ENCODE measurements around the gene LTA. TPM values are rescaled to one million over a fixed set of nuclear protein-coding genes. Genes with fewer than 3 reads are reported as not detected.

The LTA gene
- polyA plus RNA-seq, 1 donor, result 0.18 TPM

DNA sequence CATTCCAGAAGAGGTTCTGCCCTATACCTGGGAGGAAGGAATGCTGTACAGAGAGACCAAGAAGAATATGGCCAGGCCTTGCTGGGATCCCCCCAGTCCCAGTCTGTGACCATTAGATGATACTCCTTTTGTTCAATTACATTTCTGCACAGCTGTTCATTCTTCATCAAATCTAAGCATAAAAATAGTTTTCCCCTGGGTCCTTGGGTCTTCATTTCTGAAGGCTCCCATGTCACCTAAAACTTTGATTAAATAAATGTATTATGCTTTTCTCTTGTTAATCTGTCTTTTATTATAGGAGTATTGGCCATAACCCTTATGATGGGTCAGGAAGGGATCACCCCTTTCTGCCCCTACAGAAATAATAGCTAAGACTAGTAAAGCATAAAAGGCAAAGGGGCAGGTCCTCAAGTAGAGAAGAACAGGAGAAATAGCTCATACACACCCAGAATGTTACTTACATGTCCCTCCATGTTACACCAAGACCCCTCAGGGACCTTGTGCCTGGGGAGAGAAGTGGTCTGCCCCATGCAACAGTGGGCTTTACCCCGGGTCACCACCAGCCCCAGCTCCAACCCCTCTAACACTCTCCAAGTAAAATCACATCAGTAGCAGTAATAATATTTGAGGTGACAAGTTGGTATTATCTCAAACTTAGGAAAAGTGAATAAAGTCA, 2.1 kb upstream of the LTA start:
- DNase-seq (ENCODE audit: low read depth), result no peak

DNA sequence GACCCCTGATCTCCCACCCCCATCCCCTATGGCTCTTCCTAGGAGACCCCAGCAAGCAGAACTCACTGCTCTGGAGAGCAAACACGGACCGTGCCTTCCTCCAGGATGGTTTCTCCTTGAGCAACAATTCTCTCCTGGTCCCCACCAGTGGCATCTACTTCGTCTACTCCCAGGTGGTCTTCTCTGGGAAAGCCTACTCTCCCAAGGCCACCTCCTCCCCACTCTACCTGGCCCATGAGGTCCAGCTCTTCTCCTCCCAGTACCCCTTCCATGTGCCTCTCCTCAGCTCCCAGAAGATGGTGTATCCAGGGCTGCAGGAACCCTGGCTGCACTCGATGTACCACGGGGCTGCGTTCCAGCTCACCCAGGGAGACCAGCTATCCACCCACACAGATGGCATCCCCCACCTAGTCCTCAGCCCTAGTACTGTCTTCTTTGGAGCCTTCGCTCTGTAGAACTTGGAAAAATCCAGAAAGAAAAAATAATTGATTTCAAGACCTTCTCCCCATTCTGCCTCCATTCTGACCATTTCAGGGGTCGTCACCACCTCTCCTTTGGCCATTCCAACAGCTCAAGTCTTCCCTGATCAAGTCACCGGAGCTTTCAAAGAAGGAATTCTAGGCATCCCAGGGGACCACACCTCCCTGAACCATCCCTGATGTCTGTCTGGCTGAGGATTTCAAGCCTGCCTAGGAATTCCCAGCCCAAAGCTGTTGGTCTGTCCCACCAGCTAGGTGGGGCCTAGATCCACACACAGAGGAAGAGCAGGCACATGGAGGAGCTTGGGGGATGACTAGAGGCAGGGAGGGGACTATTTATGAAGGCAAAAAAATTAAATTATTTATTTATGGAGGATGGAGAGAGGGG, 1.4 kb downstream of the LTA start:
- no peak for DNase-seq (ENCODE audit: low read depth)

DNA sequence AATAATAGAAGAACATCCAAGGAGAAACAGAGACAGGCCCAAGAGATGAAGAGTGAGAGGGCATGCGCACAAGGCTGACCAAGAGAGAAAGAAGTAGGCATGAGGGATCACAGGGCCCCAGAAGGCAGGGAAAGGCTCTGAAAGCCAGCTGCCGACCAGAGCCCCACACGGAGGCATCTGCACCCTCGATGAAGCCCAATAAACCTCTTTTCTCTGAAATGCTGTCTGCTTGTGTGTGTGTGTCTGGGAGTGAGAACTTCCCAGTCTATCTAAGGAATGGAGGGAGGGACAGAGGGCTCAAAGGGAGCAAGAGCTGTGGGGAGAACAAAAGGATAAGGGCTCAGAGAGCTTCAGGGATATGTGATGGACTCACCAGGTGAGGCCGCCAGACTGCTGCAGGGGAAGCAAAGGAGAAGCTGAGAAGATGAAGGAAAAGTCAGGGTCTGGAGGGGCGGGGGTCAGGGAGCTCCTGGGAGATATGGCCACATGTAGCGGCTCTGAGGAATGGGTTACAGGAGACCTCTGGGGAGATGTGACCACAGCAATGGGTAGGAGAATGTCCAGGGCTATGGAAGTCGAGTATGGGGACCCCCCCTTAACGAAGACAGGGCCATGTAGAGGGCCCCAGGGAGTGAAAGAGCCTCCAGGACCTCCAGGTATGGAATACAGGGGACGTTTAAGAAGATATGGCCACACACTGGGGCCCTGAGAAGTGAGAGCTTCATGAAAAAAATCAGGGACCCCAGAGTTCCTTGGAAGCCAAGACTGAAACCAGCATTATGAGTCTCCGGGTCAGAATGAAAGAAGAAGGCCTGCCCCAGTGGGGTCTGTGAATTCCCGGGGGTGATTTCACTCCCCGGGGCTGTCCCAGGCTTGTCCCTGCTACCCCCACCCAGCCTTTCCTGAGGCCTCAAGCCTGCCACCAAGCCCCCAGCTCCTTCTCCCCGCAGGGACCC, 2.3 kb downstream of the LTA start:
- no peak for DNase-seq (ENCODE audit: low read depth)

DNA sequence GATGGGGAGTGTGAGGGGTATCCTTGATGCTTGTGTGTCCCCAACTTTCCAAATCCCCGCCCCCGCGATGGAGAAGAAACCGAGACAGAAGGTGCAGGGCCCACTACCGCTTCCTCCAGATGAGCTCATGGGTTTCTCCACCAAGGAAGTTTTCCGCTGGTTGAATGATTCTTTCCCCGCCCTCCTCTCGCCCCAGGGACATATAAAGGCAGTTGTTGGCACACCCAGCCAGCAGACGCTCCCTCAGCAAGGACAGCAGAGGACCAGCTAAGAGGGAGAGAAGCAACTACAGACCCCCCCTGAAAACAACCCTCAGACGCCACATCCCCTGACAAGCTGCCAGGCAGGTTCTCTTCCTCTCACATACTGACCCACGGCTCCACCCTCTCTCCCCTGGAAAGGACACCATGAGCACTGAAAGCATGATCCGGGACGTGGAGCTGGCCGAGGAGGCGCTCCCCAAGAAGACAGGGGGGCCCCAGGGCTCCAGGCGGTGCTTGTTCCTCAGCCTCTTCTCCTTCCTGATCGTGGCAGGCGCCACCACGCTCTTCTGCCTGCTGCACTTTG, 3.3 kb downstream of the LTA start, which contains the start of gene TNF:
Gene TNF, plus strand, starts transcription at position 231 of the 567 bp plus-strand sequence. Its CDS starts 177 bp downstream, at position 408.
- DNase-seq (ENCODE audit: low read depth), result no peak

DNA sequence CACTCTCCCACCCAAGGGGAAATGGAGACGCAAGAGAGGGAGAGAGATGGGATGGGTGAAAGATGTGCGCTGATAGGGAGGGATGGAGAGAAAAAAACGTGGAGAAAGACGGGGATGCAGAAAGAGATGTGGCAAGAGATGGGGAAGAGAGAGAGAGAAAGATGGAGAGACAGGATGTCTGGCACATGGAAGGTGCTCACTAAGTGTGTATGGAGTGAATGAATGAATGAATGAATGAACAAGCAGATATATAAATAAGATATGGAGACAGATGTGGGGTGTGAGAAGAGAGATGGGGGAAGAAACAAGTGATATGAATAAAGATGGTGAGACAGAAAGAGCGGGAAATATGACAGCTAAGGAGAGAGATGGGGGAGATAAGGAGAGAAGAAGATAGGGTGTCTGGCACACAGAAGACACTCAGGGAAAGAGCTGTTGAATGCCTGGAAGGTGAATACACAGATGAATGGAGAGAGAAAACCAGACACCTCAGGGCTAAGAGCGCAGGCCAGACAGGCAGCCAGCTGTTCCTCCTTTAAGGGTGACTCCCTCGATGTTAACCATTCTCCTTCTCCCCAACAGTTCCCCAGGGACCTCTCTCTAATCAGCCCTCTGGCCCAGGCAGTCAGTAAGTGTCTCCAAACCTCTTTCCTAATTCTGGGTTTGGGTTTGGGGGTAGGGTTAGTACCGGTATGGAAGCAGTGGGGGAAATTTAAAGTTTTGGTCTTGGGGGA, 4.0 kb downstream of the LTA start:
- no peak for DNase-seq (ENCODE audit: low read depth)

DNA sequence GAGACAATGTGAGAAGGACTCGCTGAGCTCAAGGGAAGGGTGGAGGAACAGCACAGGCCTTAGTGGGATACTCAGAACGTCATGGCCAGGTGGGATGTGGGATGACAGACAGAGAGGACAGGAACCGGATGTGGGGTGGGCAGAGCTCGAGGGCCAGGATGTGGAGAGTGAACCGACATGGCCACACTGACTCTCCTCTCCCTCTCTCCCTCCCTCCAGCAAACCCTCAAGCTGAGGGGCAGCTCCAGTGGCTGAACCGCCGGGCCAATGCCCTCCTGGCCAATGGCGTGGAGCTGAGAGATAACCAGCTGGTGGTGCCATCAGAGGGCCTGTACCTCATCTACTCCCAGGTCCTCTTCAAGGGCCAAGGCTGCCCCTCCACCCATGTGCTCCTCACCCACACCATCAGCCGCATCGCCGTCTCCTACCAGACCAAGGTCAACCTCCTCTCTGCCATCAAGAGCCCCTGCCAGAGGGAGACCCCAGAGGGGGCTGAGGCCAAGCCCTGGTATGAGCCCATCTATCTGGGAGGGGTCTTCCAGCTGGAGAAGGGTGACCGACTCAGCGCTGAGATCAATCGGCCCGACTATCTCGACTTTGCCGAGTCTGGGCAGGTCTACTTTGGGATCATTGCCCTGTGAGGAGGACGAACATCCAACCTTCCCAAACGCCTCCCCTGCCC, 4.9 kb downstream of the LTA start:
- no peak for DNase-seq (ENCODE audit: low read depth)

DNA sequence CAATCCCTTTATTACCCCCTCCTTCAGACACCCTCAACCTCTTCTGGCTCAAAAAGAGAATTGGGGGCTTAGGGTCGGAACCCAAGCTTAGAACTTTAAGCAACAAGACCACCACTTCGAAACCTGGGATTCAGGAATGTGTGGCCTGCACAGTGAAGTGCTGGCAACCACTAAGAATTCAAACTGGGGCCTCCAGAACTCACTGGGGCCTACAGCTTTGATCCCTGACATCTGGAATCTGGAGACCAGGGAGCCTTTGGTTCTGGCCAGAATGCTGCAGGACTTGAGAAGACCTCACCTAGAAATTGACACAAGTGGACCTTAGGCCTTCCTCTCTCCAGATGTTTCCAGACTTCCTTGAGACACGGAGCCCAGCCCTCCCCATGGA, 5.5 kb downstream of the LTA start:
- DNase-seq (ENCODE audit: low read depth), result no peak

DNA sequence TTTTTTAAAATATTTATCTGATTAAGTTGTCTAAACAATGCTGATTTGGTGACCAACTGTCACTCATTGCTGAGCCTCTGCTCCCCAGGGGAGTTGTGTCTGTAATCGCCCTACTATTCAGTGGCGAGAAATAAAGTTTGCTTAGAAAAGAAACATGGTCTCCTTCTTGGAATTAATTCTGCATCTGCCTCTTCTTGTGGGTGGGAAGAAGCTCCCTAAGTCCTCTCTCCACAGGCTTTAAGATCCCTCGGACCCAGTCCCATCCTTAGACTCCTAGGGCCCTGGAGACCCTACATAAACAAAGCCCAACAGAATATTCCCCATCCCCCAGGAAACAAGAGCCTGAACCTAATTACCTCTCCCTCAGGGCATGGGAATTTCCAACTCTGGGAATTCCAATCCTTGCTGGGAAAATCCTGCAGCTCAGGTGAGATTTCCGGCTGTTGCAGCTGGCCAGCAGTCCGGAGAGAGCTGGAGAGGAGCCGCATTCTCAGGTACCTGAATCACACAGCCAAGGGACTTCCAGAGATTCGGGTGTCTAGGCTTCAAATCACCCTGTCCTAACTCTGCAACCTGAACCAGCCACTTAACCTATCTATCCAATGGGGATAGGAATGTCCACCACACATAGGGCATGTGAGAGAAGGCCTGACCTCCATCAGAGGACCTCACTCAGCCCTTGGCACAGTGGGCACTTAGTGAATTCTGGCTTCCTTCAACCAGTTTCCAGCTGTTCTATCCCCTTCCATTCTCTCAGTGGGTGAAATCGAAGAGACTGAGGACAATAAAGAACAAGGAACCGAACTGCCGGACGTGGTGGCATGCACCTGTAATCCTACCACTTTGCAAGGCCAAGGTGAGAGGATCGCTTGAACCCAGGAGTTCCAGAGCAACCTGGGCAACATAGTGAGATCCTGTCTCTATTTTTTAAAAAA, 6.4 kb downstream of the LTA start:
- DNase-seq (ENCODE audit: low read depth), result no peak

DNA sequence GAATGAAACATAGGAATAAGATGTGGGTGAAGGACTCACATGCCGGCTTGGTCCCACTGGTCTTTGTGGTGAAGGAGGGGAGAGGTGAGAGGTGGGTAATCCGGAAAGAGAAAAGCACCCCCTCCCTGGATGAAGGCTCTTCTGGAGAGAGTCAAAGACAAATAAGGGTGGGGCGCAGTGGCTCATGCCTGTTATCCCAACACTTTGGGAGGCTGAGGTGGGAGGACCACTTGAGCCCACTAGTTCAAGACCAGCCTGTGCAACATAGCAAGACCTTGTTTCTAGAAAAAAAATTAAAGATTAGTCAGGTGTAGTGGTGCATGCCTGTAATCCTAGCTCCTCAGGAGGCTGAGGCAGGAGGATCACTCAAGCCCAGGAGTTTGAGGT, 7.0 kb downstream of the LTA start:
- DNase-seq (ENCODE audit: low read depth), result no peak

DNA sequence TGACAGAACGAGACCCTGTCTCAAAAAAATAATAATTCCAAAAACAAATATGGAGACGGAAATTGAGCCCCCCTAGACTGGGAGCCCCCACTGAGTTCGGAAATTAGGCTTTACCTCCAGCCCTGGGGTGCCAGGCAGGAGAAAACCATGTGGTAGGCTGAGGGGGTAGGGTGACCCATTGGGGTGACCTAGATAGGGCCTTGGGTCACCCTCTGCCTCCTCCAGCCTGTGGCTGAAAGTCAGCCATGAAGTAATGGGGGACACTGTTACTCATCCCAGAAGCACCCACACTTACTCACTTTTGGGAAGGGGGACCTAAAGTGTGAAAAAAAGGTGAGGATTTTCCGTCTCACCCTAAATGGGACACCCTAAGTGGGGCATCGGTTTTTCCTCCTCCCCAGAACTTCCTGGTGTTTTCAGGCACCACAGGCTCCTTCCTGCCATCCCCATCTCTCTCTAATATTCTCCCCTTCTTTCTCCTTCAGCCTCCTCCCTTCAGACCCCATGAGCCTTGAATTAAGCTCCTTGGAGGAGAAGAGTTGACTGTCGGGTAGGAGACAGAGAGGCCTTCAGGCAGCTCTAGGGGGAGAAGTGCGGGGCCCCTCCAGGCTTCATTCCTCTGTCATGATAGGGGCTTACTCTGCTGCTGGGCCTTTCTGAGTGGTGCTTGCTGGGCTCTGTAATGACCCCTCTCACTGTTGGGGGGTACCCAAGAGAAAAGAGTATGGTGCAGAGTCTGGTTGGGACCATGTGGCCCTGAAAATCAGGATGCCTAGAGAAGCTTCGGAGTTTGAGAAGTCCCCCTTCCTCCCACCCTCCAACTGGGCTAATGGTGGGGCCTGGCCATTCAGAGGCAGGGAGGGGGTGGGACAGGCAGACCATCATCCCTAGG, 7.7 kb downstream of the LTA start:
- no peak for DNase-seq (ENCODE audit: low read depth)

DNA sequence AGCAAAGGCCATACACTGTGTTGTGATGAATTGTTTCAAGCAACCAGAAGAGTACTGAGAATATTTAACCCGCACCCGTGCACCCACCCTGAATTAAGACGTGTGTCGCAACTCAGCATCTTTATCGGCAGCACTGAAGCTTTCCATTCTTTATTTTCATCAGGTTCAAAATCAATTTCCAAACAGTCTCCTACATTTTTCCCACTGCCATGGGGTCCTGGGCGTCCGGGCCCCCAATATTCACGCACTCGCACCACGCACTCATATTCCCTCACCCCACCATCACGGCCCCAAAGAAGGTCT, 8.3 kb downstream of the LTA start:
- DNase-seq (ENCODE audit: low read depth), result no peak

DNA sequence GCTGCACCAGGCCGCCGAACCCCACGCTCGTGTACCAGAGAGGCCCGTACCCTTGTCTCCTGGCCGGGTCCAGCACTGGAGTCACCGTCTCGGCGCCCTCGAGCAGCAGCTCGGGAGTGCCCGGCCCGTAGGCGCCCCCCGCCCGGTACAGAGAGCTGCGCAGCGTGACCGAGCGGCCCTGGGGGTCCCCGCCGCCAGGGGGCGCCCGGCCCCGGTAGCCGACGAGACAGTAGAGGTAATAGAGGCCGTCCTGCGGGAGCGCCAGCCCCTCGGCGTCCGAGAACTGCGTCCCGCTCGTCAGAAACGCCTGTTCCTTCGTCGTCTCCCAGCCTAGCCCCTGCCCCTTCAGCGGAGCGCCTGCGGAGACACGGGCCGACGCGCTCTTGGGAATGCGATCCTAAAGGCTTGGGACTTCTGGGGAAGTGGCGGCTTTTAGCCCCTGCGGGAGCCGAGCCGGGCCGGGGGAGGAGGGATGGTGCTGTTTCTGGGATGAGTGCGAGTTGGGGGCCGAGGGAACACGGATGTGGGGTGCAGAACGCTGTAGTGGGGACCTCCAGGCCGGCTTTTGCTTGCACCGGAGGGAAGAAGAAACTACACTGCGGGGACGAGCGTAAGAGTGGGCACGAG, 8.8 kb downstream of the LTA start:
- DNase-seq (ENCODE audit: low read depth), result no peak

DNA sequence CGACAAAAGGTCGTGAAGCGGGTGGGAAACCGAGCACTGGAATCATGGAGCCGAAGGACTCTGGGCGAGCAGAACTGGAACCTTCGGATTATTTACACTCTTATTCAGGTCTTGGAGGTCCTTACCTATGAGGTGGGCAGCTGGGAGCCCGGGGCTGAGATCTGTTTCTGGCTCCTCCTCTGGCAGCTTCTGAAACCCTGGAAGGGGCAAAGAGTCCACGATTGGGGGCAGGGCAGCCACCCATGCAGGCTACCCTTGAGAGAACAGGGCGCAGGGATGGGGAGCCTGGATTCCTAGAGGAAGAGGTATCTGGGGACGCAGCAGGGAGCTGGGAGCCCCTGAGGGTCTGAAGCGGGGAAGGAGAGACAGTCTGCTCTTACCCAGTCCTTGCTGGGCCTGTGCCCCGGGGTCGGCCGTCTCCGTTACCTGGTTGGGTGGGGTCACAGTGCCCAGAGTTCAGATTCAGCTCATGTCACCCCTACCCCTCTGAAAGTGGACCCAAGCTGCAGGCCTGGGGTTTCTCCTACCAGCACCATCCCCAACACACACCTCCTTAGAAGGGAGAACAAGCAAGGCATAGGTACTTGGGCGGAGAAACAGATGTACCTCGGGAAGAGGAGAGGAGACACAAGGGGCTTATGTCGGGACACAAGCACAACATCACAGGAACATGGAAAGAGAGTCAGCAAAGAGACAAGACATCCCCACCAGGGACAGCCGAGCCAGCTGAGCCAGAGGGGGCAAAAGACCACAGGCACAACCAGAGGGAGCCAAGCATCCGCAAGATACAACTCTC, 9.5 kb downstream of the LTA start:
- no peak for DNase-seq (ENCODE audit: low read depth)

DNA sequence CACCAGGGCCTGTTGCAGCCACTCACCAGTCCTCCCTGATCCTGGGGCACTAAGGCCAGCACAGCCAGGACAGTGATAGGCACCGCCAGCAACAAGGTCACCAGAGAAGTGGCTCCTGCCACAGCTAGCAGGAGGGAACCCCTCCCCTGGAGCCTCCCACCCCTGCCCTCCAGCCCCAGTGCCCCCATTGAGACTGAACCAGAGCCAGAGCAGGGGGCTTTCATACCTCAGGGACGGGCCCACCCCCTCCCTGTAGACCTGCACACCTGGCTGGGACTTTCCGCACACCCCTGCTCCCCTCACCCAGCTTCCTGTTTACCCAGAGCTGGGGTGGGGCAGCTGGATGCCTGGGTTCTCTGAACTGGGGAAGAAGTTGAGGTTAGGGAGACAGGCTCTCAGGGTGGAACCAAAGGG, 10.1 kb downstream of the LTA start, which contains the start of gene LTB:
Gene LTB, minus strand, starts transcription at position 195 of the 414 bp plus-strand sequence. Its CDS starts 7 bp downstream, at position 188.
- no peak for DNase-seq (ENCODE audit: low read depth)

DNA sequence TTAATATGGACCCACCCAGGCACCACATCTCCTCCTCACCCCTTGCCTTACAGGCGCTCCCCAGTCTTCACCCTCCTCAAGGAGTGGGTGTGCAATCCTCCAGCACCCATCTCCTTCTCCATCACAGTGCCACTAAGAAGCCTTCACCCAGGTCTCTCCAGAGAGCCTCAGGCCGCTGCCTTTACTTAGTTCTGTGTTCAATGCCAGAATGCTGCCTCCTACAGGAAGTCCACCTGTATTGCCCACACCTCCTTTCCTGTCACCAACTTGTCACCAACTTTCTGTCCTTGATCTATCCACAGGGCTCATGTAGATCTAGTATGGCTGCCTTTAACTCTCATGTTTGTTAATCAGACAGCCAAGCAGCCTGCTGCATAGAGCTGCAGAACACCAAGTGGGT, 13.4 kb downstream of the LTA start:
- no peak for DNase-seq (ENCODE audit: low read depth)

DNA sequence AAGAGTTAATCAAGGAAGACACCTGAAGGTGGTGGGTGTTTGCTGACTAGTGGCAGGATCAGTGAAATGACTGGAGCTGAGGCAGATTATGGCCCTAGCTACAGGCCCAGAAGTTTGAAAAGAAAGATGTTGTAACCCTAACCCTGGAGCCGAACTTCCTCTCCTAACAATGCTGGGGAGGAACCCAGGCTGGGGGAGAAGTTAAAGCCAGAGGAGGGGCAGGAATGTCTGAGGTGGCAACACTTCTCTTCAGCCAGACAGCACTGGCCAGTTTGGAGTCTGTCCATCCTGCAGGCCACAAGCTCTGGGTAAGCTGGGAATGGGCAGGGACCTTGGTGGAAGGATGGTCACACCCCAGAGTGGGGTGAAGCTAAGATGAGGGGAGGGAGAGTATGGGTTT, 13.9 kb downstream of the LTA start, which contains the start of gene LST1:
Gene LST1, plus strand, starts transcription at position 270 of the 400 bp plus-strand sequence. CDS start 1,023 bp downstream, outside the sequence.
- DNase-seq (ENCODE audit: low read depth), result no peak
